HG02981 (cell line): Measurements from ENCODE around the gene SCFD2.
"Not testable (repeated sequence)": the region's sequence is repeated elsewhere in the genome, so short reads cannot be mapped to it uniquely, and the experiment has no call there.

Experiments used
- ATAC-seq: cut with Tn5 transposase; IDR thresholded peaks from one replicate; pipeline ENCODE4 v1.9.1; 2021; ENCODE audit warnings: mild to moderate bottlenecking, moderate library complexity; ENCODE audit not compliant: unreplicated experiment

The SCFD2 gene

DNA sequence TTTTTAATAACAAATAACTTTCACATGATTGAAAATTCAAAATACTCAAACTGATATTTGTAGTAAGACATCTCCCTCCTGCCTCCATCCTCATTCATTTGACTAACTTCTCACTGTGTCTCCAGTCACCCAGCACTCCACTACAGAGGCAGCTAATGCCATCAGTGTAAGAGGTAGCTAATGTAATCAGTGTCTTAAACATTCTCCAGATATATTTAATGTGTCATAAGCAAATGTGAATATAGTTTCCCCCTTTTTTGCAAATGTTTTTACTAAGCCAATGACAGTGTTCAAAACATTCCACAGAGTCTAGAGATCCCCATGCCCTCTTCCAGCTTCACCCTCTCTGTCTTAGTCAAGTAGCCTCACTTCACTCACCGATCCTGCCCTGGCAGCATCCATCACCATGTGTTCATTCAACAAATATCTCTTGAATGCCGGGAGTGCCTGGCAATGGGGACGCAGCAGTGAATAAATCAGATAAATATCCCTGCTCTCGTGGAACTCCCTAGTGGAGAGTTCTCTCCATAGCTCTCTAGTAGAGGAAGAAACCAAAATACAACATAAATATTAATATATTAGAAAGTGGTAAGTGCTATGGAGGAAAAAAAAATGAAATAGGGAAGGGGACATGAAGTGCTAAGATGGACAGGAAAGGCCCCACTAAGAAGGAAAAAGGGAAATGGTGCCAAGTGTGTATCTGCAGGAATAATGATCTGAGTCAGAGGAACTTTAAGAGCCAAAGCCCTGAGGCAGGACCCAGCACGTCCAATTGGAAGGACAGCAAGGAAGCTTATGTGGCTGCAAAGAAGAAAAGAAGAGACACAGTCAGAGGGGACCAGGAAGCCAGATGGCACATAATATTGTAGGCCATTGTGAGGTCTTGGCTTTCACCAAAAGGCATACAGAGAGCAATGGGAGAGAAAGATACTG is 18.7 kb downstream of the SCFD2 start:
- ATAC-seq: no peak

- not testable (repeated sequence) for ATAC-seq
Measured at GRCh38 chr4:53346392-53346791, 19.5 kb downstream of the SCFD2 start.

DNA sequence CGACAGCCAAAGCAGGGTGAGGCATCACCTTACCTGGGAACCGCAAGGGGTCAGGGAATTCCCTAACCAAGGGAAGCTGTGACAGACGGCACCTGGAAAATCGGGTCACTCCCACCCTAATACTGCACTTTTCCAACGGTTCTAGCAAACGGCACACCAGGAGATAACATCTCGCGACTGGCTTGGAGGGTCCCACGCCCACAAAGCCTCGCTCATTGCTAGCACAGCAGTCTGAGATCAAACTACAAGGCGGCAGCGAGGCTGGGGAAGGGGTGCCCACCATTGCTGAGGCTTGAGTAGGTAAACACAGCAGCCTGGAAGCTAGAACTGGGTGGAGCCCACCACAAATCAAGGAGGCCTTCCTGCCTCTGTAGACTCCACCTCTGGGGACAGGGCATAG is 25.7 kb downstream of the SCFD2 start:
- ATAC-seq: not testable (repeated sequence)

DNA sequence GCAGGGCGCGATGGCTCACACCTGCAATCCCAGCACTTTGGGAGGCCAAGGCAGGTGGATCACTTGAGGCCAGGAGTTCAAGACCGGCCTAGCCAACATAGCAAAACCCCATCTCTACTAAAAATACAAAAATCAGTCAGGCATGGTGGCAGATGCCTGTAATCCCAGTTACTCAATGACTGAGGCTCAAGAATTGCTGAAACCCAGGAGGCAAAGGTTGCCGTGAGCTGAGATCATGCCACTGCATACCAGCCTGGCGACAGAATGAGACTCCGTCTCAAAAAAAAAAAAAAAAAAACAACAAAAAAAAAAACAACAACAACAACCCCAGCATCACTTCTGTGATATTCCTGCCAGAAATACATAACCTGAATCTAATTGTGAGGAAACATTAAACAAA is 30.9 kb downstream of the SCFD2 start:
- ATAC-seq: not testable (repeated sequence)

GRCh38 chr4:53326535-53326934 is 39.3 kb downstream of the SCFD2 start:
- no peak for ATAC-seq

DNA sequence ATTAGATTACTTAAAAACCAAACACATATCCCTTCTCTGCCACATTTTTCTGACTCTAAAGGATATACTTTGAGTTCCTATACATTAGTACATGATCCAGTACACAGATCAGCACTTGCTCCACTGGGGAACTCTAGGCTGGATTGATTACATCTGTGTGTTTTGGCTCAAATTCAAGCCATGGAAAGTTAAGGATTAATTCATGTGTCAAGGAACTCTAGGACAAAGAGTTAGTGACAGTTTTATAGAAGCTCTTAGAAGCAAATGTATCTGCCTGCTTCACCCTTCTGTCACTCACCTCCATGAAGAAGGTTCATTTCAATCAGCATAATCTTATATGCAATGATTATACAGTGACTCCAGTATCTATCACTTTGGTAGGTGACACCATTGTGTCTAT is 43.2 kb downstream of the SCFD2 start:
- ATAC-seq: no peak

DNA sequence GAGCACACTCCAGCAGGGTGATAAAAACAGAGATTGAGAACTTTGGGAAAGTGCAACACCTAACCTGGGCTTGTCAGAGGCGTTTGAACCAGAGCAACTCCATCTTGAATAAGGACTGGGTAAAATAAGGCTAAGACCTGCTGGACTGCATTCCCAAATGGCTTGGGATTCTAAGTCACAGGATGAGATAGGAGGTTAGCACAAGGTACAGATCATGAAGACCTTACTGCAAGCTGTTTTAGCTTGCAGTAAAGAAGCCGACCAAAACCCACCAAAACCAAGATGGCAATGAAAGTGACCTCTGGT is 43.9 kb downstream of the SCFD2 start:
- no peak for ATAC-seq

DNA sequence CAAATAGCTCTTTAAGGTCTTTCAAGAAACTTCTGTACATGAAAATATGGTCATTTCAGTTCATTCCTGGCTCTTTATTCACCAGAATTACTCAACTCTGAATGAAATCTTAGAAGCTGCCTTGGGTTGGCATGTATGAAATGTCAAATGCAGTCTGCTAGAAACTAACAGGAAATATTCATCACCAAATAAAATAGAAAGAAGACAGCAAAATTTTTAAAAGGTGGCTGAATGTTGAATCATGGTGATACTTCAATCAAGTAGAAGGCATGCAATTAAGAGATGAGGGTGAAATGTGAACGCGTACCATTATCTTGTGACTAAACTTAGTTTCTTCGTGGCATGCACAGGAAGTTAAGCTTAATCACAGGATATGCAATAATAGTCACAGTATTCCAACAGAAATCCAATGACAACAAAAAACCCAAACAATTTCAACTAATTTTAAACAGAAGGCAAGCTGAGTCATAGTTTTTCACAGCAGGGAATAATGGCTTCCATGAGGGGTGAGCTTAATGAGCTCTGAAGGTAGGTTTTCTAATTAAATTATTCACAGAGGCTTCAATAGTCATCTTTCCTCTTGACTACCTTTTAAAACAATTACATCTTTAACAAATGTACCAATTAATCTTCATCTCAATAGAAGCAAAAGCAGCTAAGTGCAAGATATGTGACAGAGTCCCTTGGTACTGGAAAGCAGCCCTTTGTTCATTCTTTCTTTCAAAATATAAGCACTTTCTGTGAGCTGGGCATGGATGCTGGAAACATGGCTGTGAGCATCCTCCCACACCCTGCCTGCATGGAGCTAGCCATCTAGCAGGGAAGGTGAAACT is 44.5 kb downstream of the SCFD2 start:
- ATAC-seq: no peak

GRCh38 chr4:53315300-53315699 is 50.6 kb downstream of the SCFD2 start:
- no peak for ATAC-seq

GRCh38 chr4:53314252-53314651 is 51.6 kb downstream of the SCFD2 start:
- no peak for ATAC-seq

- ATAC-seq: no peak
Measured at GRCh38 chr4:53313510-53313909, 52.4 kb downstream of the SCFD2 start.

DNA sequence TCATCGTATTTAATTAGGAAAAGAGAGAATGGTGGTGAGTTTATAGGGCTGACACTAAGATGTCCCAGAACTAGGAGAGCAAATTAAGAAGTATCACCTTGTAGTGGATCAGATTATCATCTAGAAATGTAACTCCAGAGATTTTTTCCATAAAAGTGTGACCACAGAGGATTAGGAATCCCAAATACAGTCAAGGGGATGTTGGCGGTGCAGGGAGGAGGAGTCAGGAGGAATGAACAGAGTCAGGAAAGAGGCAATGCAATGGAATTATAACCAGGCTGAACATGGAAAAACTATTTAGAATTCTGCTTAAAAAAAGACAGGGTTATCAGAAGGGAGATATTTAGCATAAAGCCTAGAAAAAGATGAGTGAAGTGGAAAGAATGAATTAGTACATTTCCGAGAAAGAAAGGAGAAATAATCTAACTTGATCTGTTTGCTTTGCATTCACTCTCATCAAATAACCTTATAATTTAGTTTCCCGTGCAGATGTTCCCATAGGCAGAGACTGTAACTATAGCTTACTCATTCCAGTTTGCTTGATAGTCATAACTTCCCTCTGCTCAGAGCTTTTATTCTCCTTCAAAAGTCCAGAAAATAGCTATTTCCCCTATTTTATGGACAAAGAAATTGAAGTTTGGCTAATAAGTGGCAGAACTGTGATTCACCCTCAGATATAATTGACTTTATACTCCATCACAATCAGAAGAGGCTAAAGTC is 56.4 kb downstream of the SCFD2 start:
- ATAC-seq: no peak

DNA sequence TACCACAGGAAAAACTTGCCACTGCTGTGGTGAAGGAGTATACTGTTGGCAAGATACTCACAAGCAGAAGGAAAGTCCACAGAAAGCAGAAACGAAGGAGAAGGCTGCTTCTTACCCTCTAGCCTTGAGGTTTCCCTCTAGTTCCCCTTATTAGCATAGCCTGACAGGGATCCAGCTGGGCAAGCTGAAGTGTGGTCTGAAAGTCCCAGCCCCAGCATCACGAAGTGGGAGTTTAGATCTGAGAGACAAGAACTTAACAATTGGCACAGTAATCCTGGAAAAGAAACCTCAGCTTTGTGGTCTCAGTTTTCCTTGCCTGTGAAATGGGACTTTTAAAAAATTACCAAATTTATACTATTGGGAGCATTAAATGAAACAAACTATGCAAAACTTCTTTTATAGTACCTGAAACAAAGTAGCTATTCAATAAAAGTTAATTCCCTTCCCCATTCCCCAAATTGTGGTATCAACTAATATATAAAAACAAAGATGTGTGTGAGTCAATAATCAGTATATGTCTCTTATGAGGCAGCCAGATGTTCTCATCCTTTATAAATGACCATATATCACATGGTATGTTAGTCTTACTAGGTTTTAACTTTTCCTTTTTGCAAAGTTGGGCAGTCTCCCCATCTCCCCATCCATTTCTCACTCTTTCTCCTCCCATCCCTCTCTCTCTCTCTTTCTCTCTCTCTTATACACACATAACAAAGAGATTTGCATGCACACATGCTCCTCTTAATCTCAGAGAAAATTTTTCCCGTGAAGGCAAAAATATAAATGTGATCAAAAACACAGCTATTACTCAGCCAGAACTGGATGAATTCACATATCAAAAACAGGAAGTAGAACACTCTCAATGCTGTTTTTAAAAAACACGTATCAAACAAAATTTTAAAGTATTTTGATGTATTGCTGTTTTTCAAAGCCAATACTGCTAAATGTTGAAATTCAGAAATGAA is 57.8 kb downstream of the SCFD2 start:
- no peak for ATAC-seq

DNA sequence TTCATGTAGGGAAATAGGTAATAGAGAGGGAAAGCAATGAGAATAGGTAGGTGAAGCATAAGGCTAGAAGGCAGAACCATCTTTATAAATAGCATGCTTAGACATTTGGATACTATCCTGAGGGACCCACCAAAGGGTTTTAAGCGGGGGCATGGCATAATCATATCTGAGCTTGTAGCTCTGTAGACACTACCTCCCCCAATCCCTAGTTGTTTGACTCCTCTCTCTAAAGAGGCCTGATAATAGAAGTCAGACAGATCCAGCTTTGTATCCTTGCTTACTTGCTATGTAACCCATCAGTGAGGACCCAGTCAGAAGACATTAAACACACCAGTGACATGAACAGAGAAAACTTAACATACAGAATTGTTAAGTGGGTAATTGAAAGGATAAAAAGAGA is 58.7 kb downstream of the SCFD2 start:
- no peak for ATAC-seq

GRCh38 chr4:53306729-53307128 is 59.1 kb downstream of the SCFD2 start:
- no peak for ATAC-seq

DNA sequence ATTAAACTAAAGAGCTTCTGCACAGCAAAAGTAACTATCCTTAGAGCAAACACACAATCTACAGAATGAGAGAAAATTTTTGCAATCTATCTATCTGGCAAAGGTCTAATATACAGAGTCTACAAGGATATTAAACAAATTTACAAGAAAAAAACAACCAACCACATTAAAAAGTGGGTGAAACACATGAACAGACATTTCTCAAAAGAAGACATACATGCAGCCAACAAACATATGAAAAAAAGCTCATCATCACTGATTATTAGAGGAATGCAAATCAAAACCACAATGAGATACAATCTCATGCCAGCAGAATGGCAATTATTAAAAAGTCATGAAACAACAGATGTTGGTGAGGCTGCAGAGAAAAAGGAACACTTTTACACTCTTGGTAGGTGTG is 73.7 kb downstream of the SCFD2 start:
- ATAC-seq: not testable (repeated sequence)

GRCh38 chr4:53281438-53281837 is 84.4 kb downstream of the SCFD2 start:
- no peak for ATAC-seq

DNA sequence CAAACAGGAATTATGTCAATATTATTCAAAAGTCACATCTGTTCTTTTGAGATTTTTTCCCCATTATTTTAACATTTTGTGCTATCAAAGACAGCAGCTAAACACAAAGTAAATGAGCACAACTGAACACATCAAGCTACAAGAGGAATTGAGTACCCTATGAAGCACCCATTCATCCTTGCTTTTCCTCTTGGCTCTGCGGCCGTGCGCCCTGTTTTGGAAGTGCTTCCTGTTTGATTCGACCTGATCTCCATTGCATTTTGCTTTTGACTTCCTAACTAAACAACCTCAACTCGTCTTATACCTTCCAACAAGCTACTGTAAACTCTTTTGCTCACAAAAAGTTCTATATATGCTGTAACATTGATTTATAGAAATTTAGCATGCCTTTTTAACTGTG is 85.0 kb downstream of the SCFD2 start:
- no peak for ATAC-seq

GRCh38 chr4:53274609-53275268 is 91.1 kb downstream of the SCFD2 start:
- ATAC-seq: no peak

GRCh38 chr4:53273726-53274125 is 92.1 kb downstream of the SCFD2 start:
- no peak for ATAC-seq
